Measurements from ENCODE around the gene TOMM5. TPM values are rescaled to one million over a fixed set of nuclear protein-coding genes. Genes with fewer than 3 reads are reported as not detected.

Gene TOMM5
- total RNA-seq, 1 experiment from 2014 or later, result 49.3 TPM

GRCh38 chr9:37611961-37612360 is 19.6 kb upstream of the TOMM5 start:
- no peak overlapping the region for H3K4me3 Mint-ChIP-seq (ENCODE audit: low read depth, unreplicated experiment)

GRCh38 chr9:37611014-37611413 is 18.6 kb upstream of the TOMM5 start:
- no peak for TF ChIP-seq CTCF (IDR thresholded peaks at IDR 0.05; ENCODE audit: unreplicated experiment)
- intact Hi-C loops (cut with micrococcal nuclease; ENCODE audit: unreplicated experiment), result no loop called here
- Mint-ChIP-seq H3K27me3 (ENCODE audit: unreplicated experiment) (peaks cover 31% of the 10 kb centered on the region), H3K4me3 (ENCODE audit: low read depth, unreplicated experiment) (no peak overlapping the region), H3K36me3 (ENCODE audit: insufficient read depth, unreplicated experiment) (no peaks in the 10 kb centered on the region), H3K9me3 (ENCODE audit: low read depth, unreplicated experiment) (no peaks in the 10 kb centered on the region), H3K27ac (ENCODE audit: unreplicated experiment) (no peak overlapping the region), H3K4me1 (ENCODE audit: low read depth, unreplicated experiment) (no peaks in the 10 kb centered on the region)
- CTCF ChIA-PET, result no interaction called here
- no TSS peak for BruUV-seq (replicated peaks)
- DNase-seq, result no peak

More at GRCh38 chr9:37611961-37612360, 19.6 kb upstream of the TOMM5 start:
- Mint-ChIP-seq H3K36me3 (ENCODE audit: insufficient read depth, unreplicated experiment) (no peaks in the 10 kb centered on the region), H3K9me3 (ENCODE audit: low read depth, unreplicated experiment) (no peaks in the 10 kb centered on the region), H3K27ac (ENCODE audit: unreplicated experiment) (no peak overlapping the region), H3K27me3 (ENCODE audit: unreplicated experiment) (peaks cover 31% of the 10 kb centered on the region), H3K4me1 (ENCODE audit: low read depth, unreplicated experiment) (no peaks in the 10 kb centered on the region)
- intact Hi-C loops (cut with micrococcal nuclease; ENCODE audit: unreplicated experiment), result no loop called here
- no peak for DNase-seq
- no TSS peak for BruUV-seq (replicated peaks)
- TF ChIP-seq CTCF (IDR thresholded peaks at IDR 0.05; ENCODE audit: unreplicated experiment), result no peak
- CTCF ChIA-PET, result no interaction called here

- no peak for DNase-seq
- Mint-ChIP-seq H3K4me3 (ENCODE audit: low read depth, unreplicated experiment) (no peak overlapping the region), H3K4me1 (ENCODE audit: low read depth, unreplicated experiment) (no peaks in the 10 kb centered on the region), H3K36me3 (ENCODE audit: insufficient read depth, unreplicated experiment) (no peaks in the 10 kb centered on the region), H3K27me3 (ENCODE audit: unreplicated experiment) (peaks cover 31% of the 10 kb centered on the region), H3K27ac (ENCODE audit: unreplicated experiment) (no peak overlapping the region), H3K9me3 (ENCODE audit: low read depth, unreplicated experiment) (no peaks in the 10 kb centered on the region)
- CTCF ChIA-PET, result no interaction called here
- intact Hi-C loops (cut with micrococcal nuclease; ENCODE audit: unreplicated experiment), result no loop called here
- no peak for TF ChIP-seq CTCF (IDR thresholded peaks at IDR 0.05; ENCODE audit: unreplicated experiment)
- BruUV-seq (replicated peaks), result no TSS peak
Observed at GRCh38 chr9:37609735-37610397, 17.5 kb upstream of the TOMM5 start.

- intact Hi-C loops (cut with micrococcal nuclease; ENCODE audit: unreplicated experiment), result no loop called here
- H3K9me3 Mint-ChIP-seq (ENCODE audit: low read depth, unreplicated experiment), result no peaks in the 10 kb centered on the region
- H3K4me3 Mint-ChIP-seq (ENCODE audit: low read depth, unreplicated experiment), result no peak overlapping the region
- no peak for TF ChIP-seq CTCF (IDR thresholded peaks at IDR 0.05; ENCODE audit: unreplicated experiment)
- DNase-seq, result no peak
- no peaks in the 10 kb centered on the region for H3K36me3 Mint-ChIP-seq (ENCODE audit: insufficient read depth, unreplicated experiment)
- H3K27ac Mint-ChIP-seq (ENCODE audit: unreplicated experiment), result no peak overlapping the region
- CTCF ChIA-PET, result no interaction called here
- H3K4me1 Mint-ChIP-seq (ENCODE audit: low read depth, unreplicated experiment), result peaks cover 2% of the 10 kb centered on the region
- H3K27me3 Mint-ChIP-seq (ENCODE audit: unreplicated experiment), result peaks cover 17% of the 10 kb centered on the region
- BruUV-seq (replicated peaks), result no TSS peak
Observed at GRCh38 chr9:37608250-37608649, 15.9 kb upstream of the TOMM5 start.
